PC-3 (cell line): Measurements from ENCODE around the gene CACNA1B. TPM values are rescaled to one million over a fixed set of nuclear protein-coding genes. Genes with fewer than 3 reads are reported as not detected.

Source experiments
- ATAC-seq: fragments of 200-7000 bp; cut with Tn5 transposase; 2 replicates; pipeline ENCODE4 v1.9.1; 2020; ENCODE audit warnings: mild to moderate bottlenecking, moderate library complexity
- BruUV-seq: library from RNA; stranded (reverse); fragments of 400-500 nt; replicated peaks from 2 replicates; lab custom pipeline; 2021; lab: Mats Ljungman, UMichigan
- CTCF ChIA-PET: fragments of 300-600 bp; sonication (Branson Sonifier 250); formaldehyde crosslinking; loops from one replicate; lab custom pipeline; 2022; ENCODE audit warnings: antibody characterized with exemption; lab: Charles Lee
- POLR2A ChIA-PET: fragments of 300-600 bp; sonication (Branson Sonifier 250); formaldehyde crosslinking; loops from one replicate; lab custom pipeline; 2022; ENCODE audit warnings: antibody characterized with exemption; ENCODE audit not compliant: unreplicated experiment; lab: Charles Lee
- DNase-seq: peaks from one replicate; pipeline ENCODE4 v3.0.0-alpha.2; 2015
- H2AFZ ChIP-seq: fragments of 300-600 bp; sonication (generic); 2 replicates; pipeline ENCODE4 v1.6.0; 2016; ENCODE audit warnings: antibody characterized with exemption, low read length
- H3F3A ChIP-seq: fragments of 300-600 bp; sonication (generic); one replicate; pipeline ENCODE4 v1.6.0; 2017; ENCODE audit warnings: antibody characterized with exemption, low read length, control low read depth, mild to moderate bottlenecking; ENCODE audit not compliant: unreplicated experiment
- H3K27ac ChIP-seq: fragments of 300-600 bp; sonication (generic); 2 replicates; pipeline ENCODE4 v1.5.1; 2016; ENCODE audit warnings: mild to moderate bottlenecking, low read length
- H3K27me3 ChIP-seq: fragments of 300-600 bp; sonication (generic); 2 replicates; pipeline ENCODE4 v1.6.1; 2016; ENCODE audit warnings: low read length, mixed read lengths
- H3K36me3 ChIP-seq: fragments of 300-600 bp; sonication (generic); 2 replicates; pipeline ENCODE4 v1.6.1; 2016; ENCODE audit warnings: low read depth, mixed run types, low read length, mixed read lengths
- H3K4me1 ChIP-seq: fragments of 300-600 bp; sonication (generic); 2 replicates; pipeline ENCODE4 v1.5.1; 2016; ENCODE audit warnings: low read length; ENCODE audit not compliant: insufficient read depth
- H3K4me2 ChIP-seq: fragments of 300-600 bp; sonication (generic); 2 replicates; pipeline ENCODE4 v1.6.0; 2016; ENCODE audit warnings: low read length
- H3K4me3 ChIP-seq: fragments of 300-600 bp; sonication (generic); 2 replicates; pipeline ENCODE4 v1.5.1; 2016; ENCODE audit warnings: mild to moderate bottlenecking, low read length, mixed read lengths
- H3K79me2 ChIP-seq: fragments of 300-600 bp; sonication (generic); 2 replicates; pipeline ENCODE4 v1.6.1; 2017; ENCODE audit warnings: low read length, mixed read lengths
- H3K9ac ChIP-seq: fragments of 300-600 bp; sonication (generic); 2 replicates; pipeline ENCODE4 v1.6.0; 2016; ENCODE audit warnings: mild to moderate bottlenecking, low read length
- H3K9me2 ChIP-seq: fragments of 300-600 bp; sonication (generic); replicated peaks from 2 replicates; pipeline ENCODE4 v1.6.1; 2016; ENCODE audit warnings: mixed run types, low read length, mixed read lengths
- H3K9me3 ChIP-seq: fragments of 300-600 bp; sonication (generic); 2 replicates; pipeline ENCODE4 v1.6.1; 2016; ENCODE audit warnings: low read length, mixed read lengths
- H4K20me1 ChIP-seq: fragments of 300-600 bp; sonication (generic); 2 replicates; pipeline ENCODE4 v1.6.1; 2016; ENCODE audit warnings: low read length, mixed read lengths
- CTCF ChIP-seq: fragments of 300-600 bp; sonication (generic); conservative IDR thresholded peaks from 2 replicates; pipeline ENCODE4 v1.5.1; 2017; ENCODE audit warnings: antibody characterized with exemption, low read depth, mild to moderate bottlenecking, low read length
- EZH2 ChIP-seq: fragments of 300-600 bp; sonication (generic); IDR thresholded peaks from one replicate; pipeline ENCODE4 v1.6.1; 2017; ENCODE audit warnings: antibody characterized with exemption, mild to moderate bottlenecking, low read length; ENCODE audit not compliant: unreplicated experiment
- EZH2phosphoT487 ChIP-seq: fragments of 300-600 bp; sonication (generic); IDR thresholded peaks from 2 replicates; pipeline ENCODE4 v1.6.1; 2018; ENCODE audit warnings: mild to moderate bottlenecking, antibody characterized with exemption, low read length, borderline replicate concordance
- intact Hi-C: fragments of 100-400 bp; cut with micrococcal nuclease; formaldehyde crosslinking; loops from 2 replicates; pipeline ENCODE4 v1.9.0; 2023
- total RNA-seq: library from RNA; depleted of rRNA; stranded (reverse); fragments of >200 nt; gene quantifications from 2 replicates; pipeline ENCODE4 v1.2.3, GENCODE V29; 2014

The CACNA1B gene
- total RNA-seq, 1 experiment from 2014 or later: not detected

- Histone ChIP-seq H3K79me2 (no peaks in the 10 kb centered on the region), H3K36me3 (no peaks in the 10 kb centered on the region), H3K9ac (no peak overlapping the region), H4K20me1 (no peaks in the 10 kb centered on the region), H2AFZ (no peak overlapping the region), H3K4me2 (no peak overlapping the region), H3K9me2 (no peaks in the 10 kb centered on the region), H3K4me3 (no peak overlapping the region), H3K27me3 (0 out of 2 replicates have a peak, but pooled peaks cover 5% of the 10 kb centered on the region), H3F3A (no peaks in the 10 kb centered on the region), H3K9me3 (no peaks in the 10 kb centered on the region), H3K27ac (no peak overlapping the region), H3K4me1 (no peaks in the 10 kb centered on the region)
- intact Hi-C loops: no loop called here
- no peak for TF ChIP-seq EZH2
- TF ChIP-seq CTCF: no peak
- TF ChIP-seq EZH2phosphoT487: no peak
- no peak for DNase-seq
- POLR2A ChIA-PET: no interaction called here
- BruUV-seq: no TSS peak
- CTCF ChIA-PET: no interaction called here
- no peak for ATAC-seq
These were observed 224.9 kb downstream of the CACNA1B start for GRCh38 chr9:138102246-138103051.

GRCh38 chr9:138103111-138103848 is 225.7 kb downstream of the CACNA1B start:
- Histone ChIP-seq H3K9me2 (no peaks in the 10 kb centered on the region), H3K27me3 (0 out of 2 replicates have a peak, but pooled peaks cover 5% of the 10 kb centered on the region), H3K9ac (no peak overlapping the region), H3K9me3 (no peaks in the 10 kb centered on the region), H3K4me1 (no peaks in the 10 kb centered on the region), H3K79me2 (no peaks in the 10 kb centered on the region), H3F3A (no peaks in the 10 kb centered on the region), H4K20me1 (no peaks in the 10 kb centered on the region), H3K27ac (no peak overlapping the region), H2AFZ (no peak overlapping the region), H3K36me3 (no peaks in the 10 kb centered on the region), H3K4me3 (no peak overlapping the region), H3K4me2 (no peak overlapping the region)
- DNase-seq: no peak
- no peak for ATAC-seq
- POLR2A ChIA-PET: no interaction called here
- no peak for TF ChIP-seq EZH2
- no peak for TF ChIP-seq CTCF
- TF ChIP-seq EZH2phosphoT487: no peak
- intact Hi-C loops: no loop called here
- no TSS peak for BruUV-seq
- CTCF ChIA-PET: no interaction called here
